Right cardiac atrium (tissue), 5 donors: ENCODE data around the gene DUSP2. TPM values are rescaled to one million over a fixed set of nuclear protein-coding genes. Genes with fewer than 3 reads are reported as not detected.

Source experiments
- ATAC-seq, 2 donors: fragments of 200-7000 bp; cut with Tn5 transposase; one replicate each; pipeline versions ENCODE4 v1.8.0 to v1.9.1; 2020; ENCODE audit warnings: moderate library complexity in 2 of 2, mild to moderate bottlenecking in 1 of 2
- DNase-seq, 3 donors: peaks; one replicate each; pipeline ENCODE4 v3.0.0-alpha.2; 2020
- H3K27ac ChIP-seq: one replicate; pipeline ENCODE4 v1.5.1; 2013; ENCODE audit warnings: mild to moderate bottlenecking, low read length, control low read depth, moderate library complexity
- H3K27me3 ChIP-seq: one replicate; pipeline ENCODE4 v1.6.1; 2013; ENCODE audit not compliant: control insufficient read depth, insufficient read depth
- H3K4me1 ChIP-seq: one replicate; pipeline ENCODE4 v1.6.1; 2013; ENCODE audit warnings: low read length; ENCODE audit not compliant: control insufficient read depth, insufficient read depth
- H3K4me3 ChIP-seq: one replicate; pipeline ENCODE4 v1.5.1; 2013; ENCODE audit warnings: low read length, control low read depth
- H3K9me3 ChIP-seq: one replicate; pipeline ENCODE4 v1.6.1; 2013; ENCODE audit warnings: low read length; ENCODE audit not compliant: control insufficient read depth
- WGBS: extraction: QIAGEN DNeasy Blood & Tissue Kit; methylation state at CpG from one replicate; pipeline ENCODE4 v1.1.7; 2013; 5-methylcytosine and 5-hydroxymethylcytosine counted together
- intact Hi-C, 4 donors: fragments of 100-400 bp; cut with DNase I; formaldehyde crosslinking; loops; one replicate each; pipeline versions ENCODE4 v1.11.0 to v1.14.0; 2022 to 2023
- long read RNA-seq, 4 donors: library from polyadenylated mRNA; unstranded; transcript quantifications; one replicate each; pipeline ENCODE4 v2.0.0, GENCODE V29; 2020 to 2021
- polyA plus RNA-seq: library from polyadenylated mRNA; stranded (reverse); fragments of 200-250 nt; gene quantifications from one replicate; pipeline ENCODE4 v1.2.3, GENCODE V29; 2013
- total RNA-seq, 4 donors: library from RNA; stranded (reverse); fragmentation: NEBNext Ultra II Directional; extraction: Animal tissue kit (Norgen Biotek cat#: 25700); gene quantifications; one replicate each; pipeline ENCODE4 v1.2.1, GENCODE V29; 2021
- donor health status: healthy with polysubstance abuse.
- donor health status: DM: no; HTN: yes; CAD: no.
- donor health status: DM: no; HTN: no; CAD: no.
- donor health status: DM: no; HTN: yes; CAD: no; lungs with severe emphysema.
- donor health status: DM: yes; HTN: yes; CAD: no.

Gene DUSP2, protein sequence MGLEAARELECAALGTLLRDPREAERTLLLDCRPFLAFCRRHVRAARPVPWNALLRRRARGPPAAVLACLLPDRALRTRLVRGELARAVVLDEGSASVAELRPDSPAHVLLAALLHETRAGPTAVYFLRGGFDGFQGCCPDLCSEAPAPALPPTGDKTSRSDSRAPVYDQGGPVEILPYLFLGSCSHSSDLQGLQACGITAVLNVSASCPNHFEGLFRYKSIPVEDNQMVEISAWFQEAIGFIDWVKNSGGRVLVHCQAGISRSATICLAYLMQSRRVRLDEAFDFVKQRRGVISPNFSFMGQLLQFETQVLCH
- total RNA-seq (1 to 10 TPM; 1.2 to 2.6 (median 1.4) TPM), polyA plus RNA-seq (2.2 TPM)
- long read RNA-seq, donor 1 = 0 reads
- long read RNA-seq, donor 2, partial matches to known transcripts = 0 of 3 reads
- long read RNA-seq, donor 2, other reads (novel, unspliced or antisense) = 0 of 3 reads
- long read RNA-seq, donor 3, transcript DUSP2-201 (4 exons, 1,688 nt) = major isoform, 23 of 27 reads
- long read RNA-seq, donor 3, partial matches to known transcripts = 3 of 27 reads
- long read RNA-seq, donor 3, other reads (novel, unspliced or antisense) = 0 of 27 reads
- long read RNA-seq, donor 4, partial matches to known transcripts = 0 of 3 reads
- long read RNA-seq, donor 4, other reads (novel, unspliced or antisense) = 0 of 3 reads

DNA sequence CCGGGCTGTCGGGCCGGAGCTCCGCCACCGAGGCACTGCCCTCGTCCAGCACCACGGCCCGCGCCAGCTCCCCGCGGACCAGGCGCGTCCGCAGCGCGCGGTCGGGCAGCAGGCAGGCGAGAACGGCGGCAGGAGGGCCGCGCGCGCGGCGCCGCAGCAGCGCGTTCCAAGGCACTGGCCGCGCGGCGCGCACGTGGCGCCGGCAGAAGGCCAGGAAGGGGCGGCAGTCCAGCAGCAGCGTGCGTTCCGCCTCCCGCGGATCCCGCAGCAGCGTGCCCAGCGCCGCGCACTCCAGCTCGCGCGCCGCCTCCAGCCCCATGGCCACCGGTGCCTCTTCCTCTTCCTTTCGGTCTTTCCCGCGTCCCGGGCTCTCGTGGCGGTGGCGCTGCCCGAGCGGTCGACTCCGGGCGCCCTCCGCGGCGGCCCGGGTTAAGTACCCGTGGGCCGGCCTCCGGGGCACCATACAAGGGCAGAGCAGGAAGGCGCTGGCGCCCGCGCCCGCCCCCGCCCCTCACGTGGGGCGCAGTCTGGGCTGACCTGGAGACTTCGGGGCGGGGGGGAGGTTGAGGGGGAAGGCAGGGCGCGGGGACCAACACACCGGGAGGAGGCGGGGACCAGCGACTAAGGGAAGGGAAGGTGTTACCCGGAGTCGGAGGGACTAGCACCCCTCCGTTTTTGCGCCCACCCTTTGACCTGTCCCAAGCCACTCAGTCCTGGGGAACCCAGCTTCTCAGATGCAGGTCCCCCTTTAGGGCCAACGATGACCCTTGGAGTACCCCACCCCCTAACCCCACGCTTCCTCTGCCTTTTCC, at the start of gene DUSP2:
Gene DUSP2 (minus strand): TSS at position 405 of the 812 bp plus-strand sequence. CDS start 86 bp downstream, at position 319.
- WGBS = 3% methylated on average over 94 of the region's 94 CpGs
- Histone ChIP-seq H3K27me3 (no peaks in the 10 kb centered on the region), H3K9me3 (no peaks in the 10 kb centered on the region), H3K4me1 (no peaks in the 10 kb centered on the region), H3K27ac (no peak within 1 kb of the TSS), H3K4me3 (peak within 1 kb of the TSS; percentile 46)
- ATAC-seq (peak; percentile 84 to 85), DNase-seq (peak; percentile 74 to 91 (median 90))
- intact Hi-C loops = loop anchor here in 2 of 4 donors (10.0 kb wide), 1 partner anchor 120 kb away; the partner anchor contains the start of genes CIAO1 (in 2 of the 2) and TMEM127 (in 2 of the 2)

DNA sequence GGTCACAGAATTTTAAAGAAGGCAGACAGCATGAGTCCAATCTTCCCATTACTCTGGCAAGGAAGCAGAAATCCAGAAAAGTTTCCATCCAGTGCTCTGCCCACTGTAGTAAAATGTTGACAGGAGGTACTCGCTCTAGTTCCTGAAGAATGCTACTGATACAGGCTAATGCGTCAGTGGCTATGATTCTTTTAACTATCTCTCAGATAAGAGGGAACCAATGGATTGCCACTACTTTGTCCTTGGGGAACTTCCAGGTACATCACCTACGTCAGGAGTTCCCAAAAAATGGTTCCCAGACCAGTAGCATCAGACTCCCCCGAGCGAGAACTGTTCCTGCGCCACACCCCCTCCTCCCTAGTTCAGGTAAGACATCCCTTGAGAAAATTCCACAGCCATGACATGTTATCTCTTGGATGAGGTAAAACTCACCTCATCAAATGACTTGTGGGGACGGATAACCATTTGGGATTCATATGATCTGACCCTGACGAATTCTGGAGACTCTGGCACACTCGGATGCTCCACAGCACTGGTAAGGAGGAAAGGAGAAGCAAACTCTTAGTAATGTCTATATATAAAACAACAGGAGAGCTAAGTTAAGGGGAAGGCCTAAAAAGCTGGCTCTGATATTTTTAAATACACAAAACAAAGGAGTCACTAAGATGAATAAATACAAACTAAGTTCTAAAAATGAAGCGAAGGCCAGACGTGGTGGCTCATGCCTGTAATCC, 46.9 kb upstream of the DUSP2 start:
- intact Hi-C loops = loop anchor here in 1 of 4 donors (10.0 kb wide), 1 partner anchor 73 kb away; the partner anchor contains the start of genes CIAO1 and TMEM127
- Histone ChIP-seq H3K4me1 (no peaks in the 10 kb centered on the region), H3K27me3 (no peaks in the 10 kb centered on the region), H3K4me3 (no peak overlapping the region), H3K27ac (no peak overlapping the region), H3K9me3 (no peaks in the 10 kb centered on the region)
- WGBS = 83% methylated on average over 11 of the region's 11 CpGs
- ATAC-seq (peak; percentile 55 to 83), DNase-seq (no peak)

DNA sequence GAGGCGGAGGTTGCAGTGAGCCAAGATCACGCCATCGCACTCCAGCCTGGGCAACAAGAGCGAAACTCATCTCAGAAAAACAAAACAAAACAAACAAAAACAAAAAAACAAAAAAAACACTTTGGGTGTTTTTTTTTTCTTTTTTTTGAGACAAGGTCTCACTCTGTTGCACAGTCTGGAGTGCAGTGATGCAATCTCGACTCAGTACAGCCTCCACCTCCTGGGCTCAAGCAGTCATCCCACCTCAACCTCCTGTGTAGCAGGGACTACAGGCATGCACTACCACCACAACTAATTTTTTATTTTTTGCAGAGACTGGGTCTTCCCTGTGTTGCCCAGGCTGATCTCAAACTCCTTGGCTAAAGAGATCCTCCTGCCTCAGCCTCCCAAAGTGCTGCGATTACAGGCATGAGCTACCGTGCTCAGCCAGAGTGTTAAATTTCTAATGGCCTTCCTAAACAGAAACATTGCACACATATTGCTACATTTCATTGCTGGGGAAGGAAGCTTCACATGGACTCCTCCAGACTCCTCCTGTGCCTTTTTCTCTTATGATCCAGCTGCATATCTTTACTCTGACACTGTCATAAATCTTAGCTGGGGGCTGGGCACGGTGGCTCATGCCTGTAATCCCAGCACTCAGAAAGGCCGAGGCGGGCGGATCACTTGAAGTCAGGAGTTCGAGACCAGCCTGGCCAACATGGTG, 43.7 kb upstream of the DUSP2 start:
- no peaks in the 10 kb centered on the region for H3K9me3 ChIP-seq
- intact Hi-C loops = no loop called here
- H3K4me3 ChIP-seq = no peak overlapping the region
- 93% methylated on average over 12 of the region's 12 CpGs for WGBS
- no peak for DNase-seq
- no peaks in the 10 kb centered on the region for H3K4me1 ChIP-seq
- ATAC-seq = no peak
- H3K27me3 ChIP-seq = no peaks in the 10 kb centered on the region
- H3K27ac ChIP-seq = no peak overlapping the region

DNA sequence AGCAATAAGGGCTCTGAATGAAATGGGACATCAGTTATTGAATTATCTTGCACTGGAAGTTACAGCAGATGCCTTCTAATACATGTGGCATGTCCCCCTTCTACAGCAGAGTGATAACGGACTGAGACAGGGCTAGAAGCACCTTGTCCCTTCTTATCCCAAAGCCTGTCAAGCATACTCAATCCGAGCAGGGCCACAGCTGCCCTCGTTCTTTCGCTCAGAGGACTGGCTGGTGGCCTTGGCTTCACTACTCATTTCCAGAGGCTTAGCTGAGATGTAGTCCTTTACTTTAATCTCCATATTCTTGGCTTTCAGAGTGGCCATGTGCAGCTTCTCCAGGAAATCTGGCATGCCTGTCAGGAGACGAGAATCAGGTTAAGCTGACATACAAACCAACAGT, 41.3 kb upstream of the DUSP2 start:
- WGBS = 48% methylated on average over 5 of the region's 5 CpGs
- no peak for DNase-seq
- H3K4me1 ChIP-seq = no peaks in the 10 kb centered on the region
- no peaks in the 10 kb centered on the region for H3K9me3 ChIP-seq
- peak in 1 of 2 donors; percentile 6 for ATAC-seq
- H3K27ac ChIP-seq = peak overlapping the region; percentile 19
- H3K4me3 ChIP-seq = no peak overlapping the region
- intact Hi-C loops = no loop called here
- H3K27me3 ChIP-seq = no peaks in the 10 kb centered on the region

DNA sequence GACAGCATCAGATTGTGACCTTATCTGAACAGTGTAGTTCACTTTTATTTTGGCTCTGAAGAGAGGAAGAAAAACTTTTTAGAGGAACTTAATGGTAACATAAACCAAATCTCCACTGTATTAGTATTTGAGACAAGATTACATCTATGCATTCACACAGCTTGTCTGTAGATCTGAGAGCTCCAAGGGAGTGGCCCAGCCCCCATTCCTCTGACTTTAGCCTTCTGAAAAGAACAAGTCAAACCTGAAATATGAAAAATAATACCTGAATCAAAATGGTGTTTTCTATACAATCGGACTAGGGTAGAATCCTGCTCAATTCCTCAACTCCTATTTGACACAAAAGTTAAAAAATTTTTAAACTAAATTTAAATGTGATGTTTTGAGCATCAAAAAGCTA, 40.3 kb upstream of the DUSP2 start:
- H3K4me1 ChIP-seq = no peaks in the 10 kb centered on the region
- H3K27ac ChIP-seq = no peak overlapping the region
- DNase-seq (no peak), ATAC-seq (no peak)
- WGBS = 96% methylated on average over 1 of the region's 1 CpG
- intact Hi-C loops = no loop called here
- no peaks in the 10 kb centered on the region for H3K27me3 ChIP-seq
- H3K9me3 ChIP-seq = no peaks in the 10 kb centered on the region
- H3K4me3 ChIP-seq = no peak overlapping the region

DNA sequence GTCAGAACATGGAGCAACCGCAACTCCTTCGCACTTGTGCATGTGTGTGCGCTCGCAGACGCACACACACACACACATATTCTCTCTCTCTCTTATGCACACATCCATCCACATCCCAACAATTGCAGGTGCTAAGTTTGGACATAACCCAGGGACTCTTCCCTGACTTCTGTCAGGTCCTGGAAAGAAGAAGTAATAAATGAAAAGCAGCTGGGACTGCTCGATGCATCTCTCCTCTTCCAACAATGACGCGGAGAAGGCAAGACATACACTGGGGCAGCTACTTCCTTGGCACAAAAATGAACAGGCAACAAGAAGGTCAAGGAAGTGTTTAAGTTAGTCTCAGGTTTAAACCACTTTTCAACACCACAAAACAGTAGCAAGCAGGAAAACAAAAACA, 39.7 kb upstream of the DUSP2 start:
- no peaks in the 10 kb centered on the region for H3K4me1 ChIP-seq
- H3K9me3 ChIP-seq = no peaks in the 10 kb centered on the region
- no peak for DNase-seq
- no peak overlapping the region for H3K4me3 ChIP-seq
- H3K27me3 ChIP-seq = no peaks in the 10 kb centered on the region
- no peak for ATAC-seq
- intact Hi-C loops = no loop called here
- 76% methylated on average over 8 of the region's 8 CpGs for WGBS
- no peak overlapping the region for H3K27ac ChIP-seq

DNA sequence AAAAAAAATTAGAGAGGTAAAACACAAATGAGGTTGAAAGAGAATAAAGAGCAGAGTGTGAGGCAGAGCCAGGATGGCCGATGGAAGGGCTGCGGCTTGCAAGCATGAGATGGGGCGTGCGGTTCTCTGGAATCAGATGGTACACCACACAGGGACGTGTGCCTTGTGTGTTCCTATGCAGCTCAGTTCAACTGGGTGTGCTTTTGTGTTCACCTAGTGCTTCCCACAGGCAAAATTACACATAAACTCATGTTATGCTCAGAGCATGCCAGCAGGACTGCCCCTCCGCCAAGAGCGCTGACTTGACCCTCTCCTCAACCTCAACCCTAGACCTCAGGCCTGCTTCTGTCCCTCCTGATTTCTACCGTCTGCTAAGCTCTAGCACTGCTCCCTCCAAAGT, 38.9 kb upstream of the DUSP2 start:
- H3K4me1 ChIP-seq = no peaks in the 10 kb centered on the region
- ATAC-seq (no peak), DNase-seq (no peak)
- intact Hi-C loops = no loop called here
- 86% methylated on average over 8 of the region's 8 CpGs for WGBS
- no peaks in the 10 kb centered on the region for H3K9me3 ChIP-seq
- no peak overlapping the region for H3K4me3 ChIP-seq
- no peaks in the 10 kb centered on the region for H3K27me3 ChIP-seq
- H3K27ac ChIP-seq = no peak overlapping the region

DNA sequence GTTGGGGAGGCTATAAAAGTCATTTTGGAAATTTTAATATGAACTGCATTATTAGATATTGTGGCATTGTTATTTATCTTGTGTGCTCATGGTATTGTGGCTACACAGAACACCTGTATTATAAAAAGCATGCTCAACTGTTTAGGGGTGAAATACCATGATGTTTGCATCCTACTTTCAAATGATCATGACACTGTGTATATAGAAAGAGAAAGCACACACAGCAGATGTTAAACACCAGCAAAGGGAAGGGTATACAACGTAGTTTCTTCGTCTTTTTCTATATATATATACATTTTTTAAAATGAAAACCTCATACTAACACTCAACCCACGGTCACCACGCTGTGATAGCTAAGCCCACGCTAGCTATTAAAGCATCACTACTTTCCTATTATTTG, 36.3 kb upstream of the DUSP2 start:
- Histone ChIP-seq H3K27ac (no peak overlapping the region), H3K9me3 (no peaks in the 10 kb centered on the region), H3K4me1 (no peaks in the 10 kb centered on the region), H3K4me3 (no peak overlapping the region), H3K27me3 (no peaks in the 10 kb centered on the region)
- ATAC-seq (no peak), DNase-seq (no peak)
- intact Hi-C loops = no loop called here
- WGBS = 79% methylated on average over 5 of the region's 5 CpGs

DNA sequence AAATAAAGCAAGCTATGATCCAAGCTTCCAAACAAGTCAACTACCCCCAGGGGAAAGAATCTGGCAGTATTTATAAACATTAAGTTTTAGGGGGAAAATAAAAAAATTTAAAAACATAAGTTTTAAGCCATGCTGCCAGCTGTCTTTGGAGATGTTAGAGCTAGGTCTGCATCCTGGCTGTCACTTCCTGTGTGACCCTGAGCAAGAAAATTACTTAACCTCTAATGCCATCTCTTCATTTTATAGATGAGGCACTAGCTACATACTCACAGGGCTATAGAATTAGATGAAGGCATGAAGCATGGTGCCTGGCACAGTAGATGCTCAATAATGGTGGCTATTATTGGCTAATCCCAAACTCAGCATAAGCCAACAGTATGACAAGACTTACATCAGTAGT, 35.3 kb upstream of the DUSP2 start:
- no peak for DNase-seq
- Histone ChIP-seq H3K9me3 (no peaks in the 10 kb centered on the region), H3K4me3 (no peak overlapping the region), H3K27me3 (no peaks in the 10 kb centered on the region), H3K4me1 (no peaks in the 10 kb centered on the region), H3K27ac (no peak overlapping the region)
- intact Hi-C loops = no loop called here
- ATAC-seq = no peak

DNA sequence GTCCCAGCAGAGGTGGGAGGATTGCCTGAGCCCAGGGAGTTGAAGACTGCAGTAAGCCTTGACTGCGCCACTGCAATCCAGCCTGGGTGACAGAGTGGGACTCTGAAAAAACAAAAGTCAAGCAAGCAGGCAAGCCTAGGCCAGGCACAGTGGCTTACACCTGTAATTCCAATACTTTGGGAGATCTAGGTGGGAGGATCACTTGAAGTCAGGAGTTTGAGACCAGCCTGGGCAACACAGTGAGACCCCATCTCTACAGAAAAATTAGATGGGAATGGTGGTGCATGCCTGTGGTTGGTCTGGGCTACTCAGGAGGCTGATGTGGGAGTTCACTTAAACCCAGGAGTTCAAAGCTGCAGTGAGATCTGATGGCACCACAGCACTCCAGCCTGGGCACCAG, 34.8 kb upstream of the DUSP2 start:
- H3K27me3 ChIP-seq = no peaks in the 10 kb centered on the region
- H3K4me3 ChIP-seq = no peak overlapping the region
- intact Hi-C loops = no loop called here
- no peaks in the 10 kb centered on the region for H3K4me1 ChIP-seq
- H3K9me3 ChIP-seq = no peaks in the 10 kb centered on the region
- whole genome bisulfite sequencing = 100% methylated on average over 1 of the region's 1 CpG
- no peak for ATAC-seq
- H3K27ac ChIP-seq = no peak overlapping the region
- no peak for DNase-seq
